ENCODE measurements around the gene CCDC85A. TPM values are rescaled to one million over a fixed set of nuclear protein-coding genes. Genes with fewer than 3 reads are reported as not detected.

CCDC85A gene
- polyA plus RNA-seq, 1 donor (not counting 4 experiments of a cell fraction or from before 2014, with no cell fraction given): not detected

DNA sequence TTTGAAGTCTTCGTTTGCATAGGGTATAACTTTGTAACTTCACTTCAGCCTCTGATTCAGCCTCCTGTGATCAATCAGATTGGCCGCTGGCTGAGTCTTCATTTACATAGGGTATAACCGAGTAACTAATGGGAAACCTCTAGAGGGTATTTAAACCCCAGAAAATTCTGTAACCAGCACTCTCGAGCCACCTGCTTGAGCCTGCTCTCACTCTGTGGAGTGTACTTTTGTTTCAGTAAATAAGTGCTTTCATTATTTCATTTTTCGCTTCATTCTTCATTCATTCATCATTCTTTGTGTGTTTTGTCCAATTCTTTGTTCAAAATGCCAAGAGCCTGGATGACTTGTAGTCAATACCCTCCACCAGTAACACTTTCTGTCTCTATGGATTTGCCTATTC is 56.4 kb downstream of the CCDC85A start:
- FAIRE-seq (no peak), DNase-seq (ENCODE audit: low read depth, low spot score) (no peak)
- dilution Hi-C loops (cut with MboI; ENCODE audit: extremely low pct_ligation_motif_present, low sequenced_read_pairs): no loop called here
- no peaks in the 10 kb centered on the region for H3K9me1 ChIP-seq (ENCODE audit: control insufficient read depth, extremely low read depth, insufficient read depth, low read length)
- H3K4me2 ChIP-seq (ENCODE audit: control insufficient read depth, extremely low read depth, insufficient read depth, low read depth, low read length): no peak overlapping the region
- no peaks in the 10 kb centered on the region for H3K79me2 ChIP-seq (ENCODE audit: control insufficient read depth, insufficient read depth, low read length)
- H3K27me3 ChIP-seq (ENCODE audit: control insufficient read depth, extremely low read depth, insufficient read depth, low read length): no peaks in the 10 kb centered on the region
- H3K9ac ChIP-seq (ENCODE audit: control insufficient read depth, extremely low read depth, insufficient read depth, low read length): no peak overlapping the region
- TF ChIP-seq, protein P1, sequence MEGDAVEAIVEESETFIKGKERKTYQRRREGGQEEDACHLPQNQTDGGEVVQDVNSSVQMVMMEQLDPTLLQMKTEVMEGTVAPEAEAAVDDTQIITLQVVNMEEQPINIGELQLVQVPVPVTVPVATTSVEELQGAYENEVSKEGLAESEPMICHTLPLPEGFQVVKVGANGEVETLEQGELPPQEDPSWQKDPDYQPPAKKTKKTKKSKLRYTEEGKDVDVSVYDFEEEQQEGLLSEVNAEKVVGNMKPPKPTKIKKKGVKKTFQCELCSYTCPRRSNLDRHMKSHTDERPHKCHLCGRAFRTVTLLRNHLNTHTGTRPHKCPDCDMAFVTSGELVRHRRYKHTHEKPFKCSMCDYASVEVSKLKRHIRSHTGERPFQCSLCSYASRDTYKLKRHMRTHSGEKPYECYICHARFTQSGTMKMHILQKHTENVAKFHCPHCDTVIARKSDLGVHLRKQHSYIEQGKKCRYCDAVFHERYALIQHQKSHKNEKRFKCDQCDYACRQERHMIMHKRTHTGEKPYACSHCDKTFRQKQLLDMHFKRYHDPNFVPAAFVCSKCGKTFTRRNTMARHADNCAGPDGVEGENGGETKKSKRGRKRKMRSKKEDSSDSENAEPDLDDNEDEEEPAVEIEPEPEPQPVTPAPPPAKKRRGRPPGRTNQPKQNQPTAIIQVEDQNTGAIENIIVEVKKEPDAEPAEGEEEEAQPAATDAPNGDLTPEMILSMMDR (optimal IDR thresholded peaks at IDR 0.05 in 1 of 3, IDR thresholded peaks at IDR 0.05 in 1 of 3, conservative IDR thresholded peaks at IDR 0.05 in 1 of 3; ENCODE audit: extremely low read depth in 1 of 3, insufficient read depth in 2 of 3, low read length in 3 of 3): no peak
- TF ChIP-seq EZH2 (IDR thresholded peaks at IDR 0.05; ENCODE audit: low read length): no peak
- no peaks in the 10 kb centered on the region for H4K20me1 ChIP-seq (ENCODE audit: control insufficient read depth, extremely low read depth, insufficient read depth, low read length)
- H3K36me3 ChIP-seq (ENCODE audit: control insufficient read depth in 2 of 2, extremely low read depth in 1 of 2, insufficient read depth in 2 of 2, low read length in 2 of 2): no peaks in the 10 kb centered on the region
- no peak overlapping the region for H2AFZ ChIP-seq (ENCODE audit: control insufficient read depth, low read length)
- no peak overlapping the region for H3K4me3 ChIP-seq (ENCODE audit: control insufficient read depth in 2 of 3, extremely low read depth in 1 of 3, insufficient read depth in 2 of 3, low read depth in 1 of 3, low read length in 3 of 3)
- H3K9me3 ChIP-seq (ENCODE audit: control insufficient read depth, low read depth, low read length): no peaks in the 10 kb centered on the region
- H3K4me1 ChIP-seq (ENCODE audit: control insufficient read depth, extremely low read depth, insufficient read depth, low read length): no peaks in the 10 kb centered on the region
- H3K27ac ChIP-seq (ENCODE audit: control insufficient read depth, insufficient read depth, low read length): no peak overlapping the region

DNA sequence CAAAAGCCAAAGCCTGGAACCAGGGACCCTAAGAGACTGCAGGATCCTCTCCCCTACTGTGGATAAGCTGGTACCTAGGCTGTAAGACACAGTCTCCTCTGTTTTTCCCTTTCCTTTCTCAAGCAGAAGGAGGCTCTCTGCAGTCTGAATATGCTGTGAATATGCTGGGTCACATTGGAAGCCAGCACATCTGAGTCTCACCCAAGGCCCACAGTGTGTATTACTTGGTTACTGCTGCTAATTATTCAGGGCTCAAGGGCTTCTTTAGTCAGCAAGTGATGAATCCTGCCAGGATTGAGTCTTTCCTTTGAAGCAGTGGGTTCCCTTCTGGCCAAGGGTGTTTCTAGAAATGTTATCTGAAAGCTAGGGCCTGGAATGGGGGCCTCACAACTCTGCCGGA is 60.7 kb downstream of the CCDC85A start:
- Histone ChIP-seq H3K27ac (ENCODE audit: control insufficient read depth, insufficient read depth, low read length) (no peak overlapping the region), H3K36me3 (ENCODE audit: control insufficient read depth in 2 of 2, extremely low read depth in 1 of 2, insufficient read depth in 2 of 2, low read length in 2 of 2) (no peaks in the 10 kb centered on the region), H3K27me3 (ENCODE audit: control insufficient read depth, extremely low read depth, insufficient read depth, low read length) (no peaks in the 10 kb centered on the region), H3K79me2 (ENCODE audit: control insufficient read depth, insufficient read depth, low read length) (no peaks in the 10 kb centered on the region), H3K4me3 (ENCODE audit: control insufficient read depth in 2 of 3, extremely low read depth in 1 of 3, insufficient read depth in 2 of 3, low read depth in 1 of 3, low read length in 3 of 3) (no peak overlapping the region), H4K20me1 (ENCODE audit: control insufficient read depth, extremely low read depth, insufficient read depth, low read length) (no peaks in the 10 kb centered on the region), H3K9me3 (ENCODE audit: control insufficient read depth, low read depth, low read length) (no peaks in the 10 kb centered on the region), H2AFZ (ENCODE audit: control insufficient read depth, low read length) (no peak overlapping the region), H3K4me2 (ENCODE audit: control insufficient read depth, extremely low read depth, insufficient read depth, low read depth, low read length) (no peak overlapping the region), H3K4me1 (ENCODE audit: control insufficient read depth, extremely low read depth, insufficient read depth, low read length) (no peaks in the 10 kb centered on the region), H3K9me1 (ENCODE audit: control insufficient read depth, extremely low read depth, insufficient read depth, low read length) (no peaks in the 10 kb centered on the region), H3K9ac (ENCODE audit: control insufficient read depth, extremely low read depth, insufficient read depth, low read length) (no peak overlapping the region)
- DNase-seq (ENCODE audit: low read depth, low spot score): no peak
- dilution Hi-C loops (cut with MboI; ENCODE audit: extremely low pct_ligation_motif_present, low sequenced_read_pairs): no loop called here
- TF ChIP-seq EZH2 (IDR thresholded peaks at IDR 0.05; ENCODE audit: low read length): no peak
- TF ChIP-seq, protein P1 (optimal IDR thresholded peaks at IDR 0.05 in 1 of 3, IDR thresholded peaks at IDR 0.05 in 1 of 3, conservative IDR thresholded peaks at IDR 0.05 in 1 of 3; ENCODE audit: extremely low read depth in 1 of 3, insufficient read depth in 2 of 3, low read length in 3 of 3): no peak
- FAIRE-seq: no peak

Measured in keratinocyte (primary cell).